GM12801 (cell line): ENCODE measurements around the gene KLHL22.

Source experiments
- TF ChIP-seq, protein P1 (sequence below): IDR thresholded peaks from one replicate; pipeline ENCODE4 v1.5.1; 2011; ENCODE audit warnings: control low read depth; ENCODE audit not compliant: insufficient read length; ENCODE audit errors: extremely low read depth

KLHL22 gene

GRCh38 chr22:20469110-20469868 lies 26.3 kb downstream of the KLHL22 start:
- TF ChIP-seq, protein P1, sequence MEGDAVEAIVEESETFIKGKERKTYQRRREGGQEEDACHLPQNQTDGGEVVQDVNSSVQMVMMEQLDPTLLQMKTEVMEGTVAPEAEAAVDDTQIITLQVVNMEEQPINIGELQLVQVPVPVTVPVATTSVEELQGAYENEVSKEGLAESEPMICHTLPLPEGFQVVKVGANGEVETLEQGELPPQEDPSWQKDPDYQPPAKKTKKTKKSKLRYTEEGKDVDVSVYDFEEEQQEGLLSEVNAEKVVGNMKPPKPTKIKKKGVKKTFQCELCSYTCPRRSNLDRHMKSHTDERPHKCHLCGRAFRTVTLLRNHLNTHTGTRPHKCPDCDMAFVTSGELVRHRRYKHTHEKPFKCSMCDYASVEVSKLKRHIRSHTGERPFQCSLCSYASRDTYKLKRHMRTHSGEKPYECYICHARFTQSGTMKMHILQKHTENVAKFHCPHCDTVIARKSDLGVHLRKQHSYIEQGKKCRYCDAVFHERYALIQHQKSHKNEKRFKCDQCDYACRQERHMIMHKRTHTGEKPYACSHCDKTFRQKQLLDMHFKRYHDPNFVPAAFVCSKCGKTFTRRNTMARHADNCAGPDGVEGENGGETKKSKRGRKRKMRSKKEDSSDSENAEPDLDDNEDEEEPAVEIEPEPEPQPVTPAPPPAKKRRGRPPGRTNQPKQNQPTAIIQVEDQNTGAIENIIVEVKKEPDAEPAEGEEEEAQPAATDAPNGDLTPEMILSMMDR = no peak

DNA sequence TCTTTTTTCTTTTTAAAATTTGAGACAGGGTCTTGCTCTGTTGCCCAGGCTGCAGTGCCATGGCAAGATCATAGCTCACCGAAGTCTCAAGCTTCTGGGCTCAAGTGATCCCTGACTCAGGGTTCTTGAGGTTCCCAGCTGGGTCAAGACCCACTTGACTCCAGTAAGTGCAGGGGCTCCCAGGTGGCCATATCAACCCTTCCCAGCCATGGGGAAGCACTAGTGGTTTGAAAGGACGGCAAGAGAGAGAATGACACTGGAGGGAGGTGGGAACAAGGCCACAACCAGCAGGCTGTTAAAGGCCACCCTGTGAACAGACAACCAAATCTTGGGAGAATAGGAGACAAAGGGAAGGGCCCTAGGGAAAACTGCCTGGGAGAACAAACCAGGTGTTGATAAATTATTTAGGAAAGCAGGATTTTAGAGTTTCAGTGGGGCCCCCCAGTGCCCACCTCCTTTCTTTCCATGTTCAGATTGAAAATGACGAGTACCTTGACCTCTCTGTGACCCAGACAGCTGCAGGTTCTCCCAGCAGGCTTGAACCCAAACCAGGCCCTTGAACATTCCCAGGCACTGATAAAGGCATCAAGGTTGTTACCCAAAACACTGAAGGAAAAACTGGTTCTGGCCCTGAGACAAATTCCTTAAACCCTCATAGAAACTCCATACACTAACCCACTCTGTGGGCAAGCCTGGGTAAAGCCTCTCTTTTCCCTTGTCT lies 28.8 kb downstream of the KLHL22 start:
- TF ChIP-seq, protein P1 = no peak

- TF ChIP-seq, protein P1 = no peak
These were observed 29.9 kb downstream of the KLHL22 start for GRCh38 chr22:20465759-20466077.

DNA sequence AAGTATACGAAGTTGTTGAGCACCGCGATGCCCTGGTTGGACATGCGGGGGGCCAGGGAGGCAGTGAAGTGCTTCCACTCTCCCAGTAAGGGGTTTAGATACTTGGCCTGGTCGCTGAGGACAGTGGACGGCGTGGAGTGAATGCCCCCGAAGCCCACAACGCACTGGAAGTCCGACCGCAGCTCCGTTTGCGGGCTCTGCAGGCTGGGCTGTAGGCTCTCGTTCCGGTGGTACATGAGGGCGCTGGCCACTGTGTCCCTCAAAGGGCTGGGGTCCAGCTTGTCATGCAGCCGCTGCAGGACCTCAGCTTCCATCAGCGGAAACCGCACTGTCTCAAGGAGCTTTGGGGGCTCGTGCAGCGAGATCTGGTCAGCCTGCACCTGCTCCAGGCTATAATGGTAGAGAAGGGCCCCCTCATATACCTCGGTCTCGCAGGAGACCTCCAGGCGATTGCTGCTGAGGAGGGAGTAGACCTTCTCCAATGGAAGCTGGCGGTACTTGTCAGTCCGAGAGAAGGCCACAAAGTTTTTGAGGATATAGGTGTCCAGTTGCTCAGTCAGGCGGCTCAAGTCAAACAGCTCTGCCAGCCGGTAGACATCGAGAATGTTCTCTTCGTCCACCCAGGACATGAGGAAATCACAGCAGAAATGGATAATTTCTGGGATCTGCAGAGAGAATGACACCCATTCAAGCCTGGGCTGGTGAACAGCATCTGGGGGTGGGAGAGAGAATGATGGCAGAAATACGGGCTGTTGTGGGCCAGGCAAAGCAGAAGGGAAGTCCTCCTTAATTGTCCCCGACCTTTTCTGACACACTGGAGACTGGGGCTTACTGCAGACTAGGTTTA lies 30.5 kb downstream of the KLHL22 start:
- TF ChIP-seq, protein P1 = no peak

DNA sequence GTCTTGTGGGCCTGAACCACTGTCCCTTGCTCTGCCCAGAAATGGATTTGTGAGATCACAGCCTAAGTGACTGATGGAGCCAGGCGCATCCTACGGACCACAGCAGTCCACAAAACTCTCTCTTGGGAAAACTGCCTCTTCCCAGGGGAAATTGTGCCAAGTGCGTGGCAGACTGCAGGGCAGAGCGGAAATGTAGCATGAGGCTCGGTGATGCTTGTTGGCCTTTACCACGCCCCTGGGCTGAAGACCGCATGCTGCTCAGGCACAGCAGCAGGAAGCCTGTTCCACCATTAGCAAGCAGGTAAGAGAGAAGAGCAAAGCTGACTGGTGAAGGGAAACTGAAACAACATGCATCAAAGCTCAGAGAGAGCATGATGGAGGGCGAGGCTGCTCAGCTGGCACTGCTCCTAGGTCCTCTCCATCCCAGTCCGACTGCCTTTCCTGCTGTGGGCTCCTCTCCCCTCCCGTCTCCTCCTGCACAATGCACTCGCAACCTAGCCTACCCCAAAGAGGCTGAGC lies 31.4 kb downstream of the KLHL22 start:
- TF ChIP-seq, protein P1 = no peak

DNA sequence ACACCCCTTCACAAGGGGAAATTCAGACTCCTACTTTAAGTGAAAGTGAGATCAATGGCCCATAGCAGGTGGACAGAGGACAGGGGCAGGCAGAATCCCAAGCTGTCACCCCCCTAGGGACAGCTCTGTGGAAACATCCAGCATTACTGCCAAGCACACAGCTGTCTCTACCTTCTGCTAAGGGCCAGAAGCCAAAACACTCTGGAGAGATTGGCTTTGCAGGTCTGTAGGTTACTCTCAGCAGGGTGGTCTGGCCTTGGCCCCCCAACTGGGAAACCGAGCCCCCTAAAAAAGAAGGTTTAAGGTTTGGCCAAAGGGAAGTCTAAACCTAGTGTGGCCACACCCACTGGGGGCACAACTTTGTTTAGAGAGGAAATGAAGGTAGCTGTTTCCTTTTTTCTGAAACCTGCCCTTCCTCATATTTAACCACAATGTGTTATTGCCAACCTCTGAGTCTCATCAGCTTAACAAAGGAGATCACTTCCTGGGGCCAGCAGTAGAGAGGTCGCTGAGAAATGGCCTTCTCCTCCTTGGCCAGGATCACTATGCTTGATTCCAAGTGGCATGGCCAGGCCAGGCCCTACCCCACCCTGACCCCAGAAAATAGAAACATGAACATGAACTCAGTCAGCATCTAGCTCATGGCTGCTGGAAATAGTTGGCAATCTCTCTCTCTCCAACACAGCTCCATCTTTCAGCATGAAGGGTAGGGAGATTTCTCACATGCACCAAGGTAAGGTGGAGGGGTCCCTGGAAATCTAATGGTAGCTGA lies 32.1 kb downstream of the KLHL22 start:
- TF ChIP-seq, protein P1 = no peak
